Coronary artery (tissue), 2 donors: ENCODE measurements around the gene LMCD1.

ENCODE experiments used
- DNase-seq: peaks from one replicate; pipeline ENCODE4 v3.0.0-alpha.2; 2017; ENCODE audit warnings: low spot score
- H3K27ac ChIP-seq, 2 donors: fragments of 200-600 bp; sonication (generic); one replicate each; pipeline ENCODE4 v1.5.1; 2016 to 2019
- H3K4me3 ChIP-seq: fragments of 200-600 bp; sonication (generic); 2 replicates; pipeline ENCODE4 v1.5.1; 2016; ENCODE audit warnings: mild to moderate bottlenecking, moderate library complexity
- CTCF ChIP-seq: fragments of 200-600 bp; sonication (generic); IDR thresholded peaks from one replicate; pipeline ENCODE4 v1.5.1; 2019; ENCODE audit warnings: antibody characterized with exemption

LMCD1 gene

DNA sequence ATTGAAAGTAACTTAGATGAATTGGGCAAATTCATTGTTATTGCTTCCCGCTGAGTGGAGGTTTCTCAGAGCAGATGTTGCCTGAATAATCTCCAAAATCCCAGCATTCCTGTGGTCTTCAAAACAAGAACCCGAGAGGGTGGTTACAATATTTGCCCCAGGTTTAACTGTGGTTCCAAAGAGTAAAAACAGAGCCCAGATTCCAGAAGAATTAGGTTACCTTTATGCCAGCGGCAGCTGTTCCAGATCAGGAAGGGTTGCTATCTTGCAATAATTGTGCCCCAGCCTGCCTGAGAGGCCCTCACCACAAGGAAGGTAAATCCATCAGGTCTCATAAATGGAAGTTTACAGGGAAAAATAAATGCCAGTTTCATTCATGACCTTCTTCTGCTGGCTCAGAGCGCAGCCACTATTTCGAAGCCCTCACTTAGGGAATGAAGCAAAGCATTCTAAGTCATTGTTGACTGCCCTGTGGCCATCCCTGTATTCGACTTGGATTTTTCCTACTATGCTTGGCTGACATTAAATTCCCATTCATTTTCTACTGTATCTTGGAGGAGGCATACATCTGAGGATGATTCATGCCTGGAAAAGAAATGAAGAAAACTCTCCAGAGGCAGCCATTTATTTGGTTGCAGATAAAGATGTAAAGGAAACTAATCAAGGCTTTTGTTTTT, 88.4 kb downstream of the LMCD1 start:
- no peak overlapping the region for H3K27ac ChIP-seq
- DNase-seq, result no peak
- H3K4me3 ChIP-seq, result no peak overlapping the region
- no peak for TF ChIP-seq CTCF

- H3K27ac ChIP-seq, result peak overlapping the region; percentile 66 to 87
- DNase-seq, result no peak
- no peak overlapping the region for H3K4me3 ChIP-seq
- TF ChIP-seq CTCF, result no peak
Observed at GRCh38 chr3:8593021-8593827, 91.6 kb downstream of the LMCD1 start.

DNA sequence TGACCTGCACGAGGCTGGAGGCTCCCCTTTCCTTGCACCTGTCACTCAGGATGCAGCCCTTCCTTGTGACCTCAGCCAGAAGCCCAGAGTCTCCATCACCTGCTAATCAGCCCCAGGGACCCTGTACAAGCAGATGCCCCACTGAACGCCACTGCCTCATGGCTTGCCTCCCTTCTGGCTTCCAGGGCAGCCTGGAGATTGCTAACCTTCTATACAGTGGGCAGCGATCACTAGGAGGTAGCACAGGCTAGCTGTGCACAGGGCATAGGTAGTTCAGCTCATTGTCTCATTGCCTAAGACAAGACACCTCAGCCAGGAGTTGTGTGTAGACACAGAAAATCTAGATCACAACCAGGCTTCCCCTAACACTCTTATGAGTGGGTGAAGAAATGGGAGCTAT, 93.6 kb downstream of the LMCD1 start:
- Histone ChIP-seq H3K4me3 (no peak overlapping the region), H3K27ac (no peak overlapping the region)
- TF ChIP-seq CTCF, result no peak
- DNase-seq, result no peak

GRCh38 chr3:8595695-8596115, 94.1 kb downstream of the LMCD1 start:
- no peak for TF ChIP-seq CTCF
- Histone ChIP-seq H3K4me3 (no peak overlapping the region), H3K27ac (no peak overlapping the region)
- DNase-seq, result no peak

DNA sequence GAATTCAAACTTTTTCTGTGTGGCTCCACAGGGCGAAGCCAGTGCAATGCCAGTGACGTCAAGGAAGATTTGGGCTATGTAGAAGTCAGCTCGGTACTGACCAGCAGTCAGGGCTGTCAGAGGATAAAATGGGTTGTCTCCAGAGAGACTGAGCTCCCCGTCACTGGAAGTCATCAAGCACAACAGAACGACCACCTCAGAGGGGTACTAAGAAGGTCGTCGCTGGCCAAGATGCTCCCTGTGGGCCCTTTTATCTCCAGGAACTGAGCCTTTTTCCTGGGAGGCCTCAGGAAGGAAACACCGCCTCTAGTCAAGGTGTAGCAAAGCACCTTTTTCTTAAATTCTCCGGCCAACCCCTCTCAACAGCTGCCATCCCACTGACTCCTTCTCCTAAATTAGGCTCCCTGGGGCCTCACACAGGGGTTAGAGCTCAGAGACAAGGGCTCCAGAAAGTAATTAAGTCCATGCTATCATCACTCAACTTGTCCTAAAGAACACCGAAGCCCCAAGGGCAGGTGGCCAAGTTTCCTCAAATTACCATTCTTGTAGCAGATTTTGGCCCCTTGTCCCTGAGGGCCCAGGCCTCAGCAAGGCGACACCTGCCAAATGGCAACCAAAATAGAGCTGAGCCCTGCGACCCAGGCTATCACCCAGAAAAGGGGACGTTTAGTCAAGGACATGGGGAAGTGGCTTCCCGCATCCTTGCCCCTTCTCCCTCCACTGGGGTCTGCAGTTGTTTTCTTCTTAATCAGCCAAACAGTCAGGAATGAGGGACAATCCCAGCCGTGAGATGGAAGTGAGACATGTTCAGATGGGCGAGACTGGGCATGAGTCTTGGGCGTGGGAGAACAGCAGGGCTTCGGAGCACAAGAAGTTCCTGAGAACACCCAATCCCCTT, 94.9 kb downstream of the LMCD1 start:
- no peak for TF ChIP-seq CTCF
- Histone ChIP-seq H3K4me3 (no peak overlapping the region), H3K27ac (no peak overlapping the region)
- DNase-seq, result no peak

DNA sequence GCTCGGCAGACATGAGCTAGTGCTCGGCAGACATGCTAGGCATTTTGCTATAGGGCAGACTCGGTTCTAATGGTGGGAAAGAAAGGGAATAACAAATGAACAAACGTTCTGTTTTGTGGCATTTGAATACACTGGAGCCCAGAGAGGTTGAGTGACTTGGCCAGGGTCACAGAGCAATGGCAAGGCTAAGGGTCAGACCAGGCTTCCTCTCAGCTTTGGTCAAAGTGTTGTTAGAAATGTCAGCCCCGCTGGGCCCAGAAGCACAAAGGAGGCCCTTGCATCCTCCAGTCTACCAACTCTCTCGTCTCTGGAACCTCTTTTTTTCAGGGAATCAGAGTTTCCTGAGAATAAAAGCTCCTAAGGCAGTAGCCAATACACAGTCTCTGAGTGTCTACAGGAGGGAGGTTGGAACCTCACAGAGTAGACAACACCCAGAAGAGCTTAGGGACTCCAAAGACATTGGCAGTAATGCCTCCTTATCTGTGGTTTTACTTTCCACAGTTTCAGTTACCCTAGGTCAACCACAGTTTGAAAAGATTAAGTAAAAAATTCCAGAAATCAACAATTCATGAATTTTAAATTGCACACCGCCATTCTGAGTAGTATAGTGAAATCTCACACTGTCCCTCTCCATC, 95.7 kb downstream of the LMCD1 start:
- no peak for DNase-seq
- Histone ChIP-seq H3K27ac (no peak overlapping the region), H3K4me3 (no peak overlapping the region)
- no peak for TF ChIP-seq CTCF
